GM18526 (cell line): ENCODE results near the gene ZRANB1.

ENCODE experiments used
- POLR2A ChIP-seq: IDR thresholded peaks from 3 replicates; pipeline ENCODE4 v1.6.1; 2011; ENCODE audit not compliant: insufficient read length; ENCODE audit errors: extremely low read depth

The ZRANB1 gene

GRCh38 chr10:124941823-124942222, at the start of gene ZRANB1:
ZRANB1 (plus strand) TSS chr10:124942123; CDS start chr10:124942494, 371 bp downstream.
- no peak for TF ChIP-seq POLR2A

- no peak for TF ChIP-seq POLR2A
These were observed 49.0 kb upstream of the ZRANB1 start for GRCh38 chr10:124892905-124893304.

GRCh38 chr10:124894569-124895215, 47.2 kb upstream of the ZRANB1 start:
- TF ChIP-seq POLR2A: no peak

GRCh38 chr10:124896751-124897150, 45.2 kb upstream of the ZRANB1 start:
- no peak for TF ChIP-seq POLR2A

- no peak for TF ChIP-seq POLR2A
These were observed 43.5 kb upstream of the ZRANB1 start for GRCh38 chr10:124898471-124898870.

- TF ChIP-seq POLR2A: no peak
These were observed 42.8 kb upstream of the ZRANB1 start for GRCh38 chr10:124899151-124899550.

GRCh38 chr10:124902462-124902861, 39.5 kb upstream of the ZRANB1 start:
- no peak for TF ChIP-seq POLR2A

GRCh38 chr10:124903111-124903510, 38.8 kb upstream of the ZRANB1 start:
- TF ChIP-seq POLR2A: no peak

- no peak for TF ChIP-seq POLR2A
These were observed 37.1 kb upstream of the ZRANB1 start for GRCh38 chr10:124904796-124905195.

- no peak for TF ChIP-seq POLR2A
These were observed 35.3 kb upstream of the ZRANB1 start for GRCh38 chr10:124906551-124907001.

- no peak for TF ChIP-seq POLR2A
These were observed 32.4 kb upstream of the ZRANB1 start for GRCh38 chr10:124909563-124909962.

GRCh38 chr10:124911124-124912067, 30.5 kb upstream of the ZRANB1 start:
- no peak for TF ChIP-seq POLR2A

GRCh38 chr10:124912101-124912886, 29.6 kb upstream of the ZRANB1 start:
- TF ChIP-seq POLR2A: no peak

- no peak for TF ChIP-seq POLR2A
These were observed 28.8 kb upstream of the ZRANB1 start for GRCh38 chr10:124913167-124913566.

- TF ChIP-seq POLR2A: no peak
These were observed 25.8 kb upstream of the ZRANB1 start for GRCh38 chr10:124916098-124916584.
